ENCODE data around the gene RBM17.

Gene RBM17

DNA sequence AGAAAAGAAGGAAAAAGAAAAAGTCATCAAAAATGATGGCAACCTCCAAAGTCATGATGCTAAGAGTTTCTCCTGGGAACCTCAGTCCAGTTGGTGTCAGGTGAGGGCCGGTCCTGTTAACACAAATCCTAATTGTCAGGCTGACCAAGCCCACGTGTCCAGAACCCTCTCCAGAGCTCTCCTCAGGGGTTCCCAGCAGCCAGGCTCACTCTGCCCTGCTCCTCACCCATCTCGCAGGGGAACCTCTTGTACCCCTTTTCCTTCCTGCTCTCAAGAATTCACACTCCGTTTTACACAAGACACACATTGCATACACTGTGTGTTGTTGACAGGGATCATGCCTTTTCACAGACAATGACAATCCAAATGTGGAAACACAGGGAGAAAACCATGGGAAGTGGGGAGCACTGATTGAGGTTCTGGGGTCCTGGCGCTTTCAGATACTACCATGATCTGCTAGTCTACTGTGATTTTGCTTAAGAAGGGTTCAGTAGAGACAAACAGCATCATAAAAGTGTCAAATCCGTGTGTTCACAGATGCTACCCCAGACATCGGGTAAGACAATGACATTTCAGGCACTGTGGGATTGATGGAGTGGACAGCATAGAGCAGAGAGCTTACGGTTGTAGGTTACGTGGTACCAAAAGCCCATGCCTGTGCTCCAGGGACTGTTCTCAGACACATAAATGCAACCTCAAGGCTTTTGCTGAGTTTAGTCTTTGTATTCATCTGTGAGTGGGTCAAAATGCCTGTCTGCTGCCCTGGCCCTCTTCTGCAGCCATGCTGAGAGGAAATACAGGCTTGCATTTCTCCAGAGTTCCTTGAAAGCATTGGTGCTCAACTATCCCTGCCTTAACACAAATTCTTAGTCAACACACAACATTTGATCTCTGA, 42.7 kb upstream of the RBM17 start:
- DNase-seq (ENCODE audit: extremely low read depth, low read depth): no peak
- TF ChIP-seq, protein P1, sequence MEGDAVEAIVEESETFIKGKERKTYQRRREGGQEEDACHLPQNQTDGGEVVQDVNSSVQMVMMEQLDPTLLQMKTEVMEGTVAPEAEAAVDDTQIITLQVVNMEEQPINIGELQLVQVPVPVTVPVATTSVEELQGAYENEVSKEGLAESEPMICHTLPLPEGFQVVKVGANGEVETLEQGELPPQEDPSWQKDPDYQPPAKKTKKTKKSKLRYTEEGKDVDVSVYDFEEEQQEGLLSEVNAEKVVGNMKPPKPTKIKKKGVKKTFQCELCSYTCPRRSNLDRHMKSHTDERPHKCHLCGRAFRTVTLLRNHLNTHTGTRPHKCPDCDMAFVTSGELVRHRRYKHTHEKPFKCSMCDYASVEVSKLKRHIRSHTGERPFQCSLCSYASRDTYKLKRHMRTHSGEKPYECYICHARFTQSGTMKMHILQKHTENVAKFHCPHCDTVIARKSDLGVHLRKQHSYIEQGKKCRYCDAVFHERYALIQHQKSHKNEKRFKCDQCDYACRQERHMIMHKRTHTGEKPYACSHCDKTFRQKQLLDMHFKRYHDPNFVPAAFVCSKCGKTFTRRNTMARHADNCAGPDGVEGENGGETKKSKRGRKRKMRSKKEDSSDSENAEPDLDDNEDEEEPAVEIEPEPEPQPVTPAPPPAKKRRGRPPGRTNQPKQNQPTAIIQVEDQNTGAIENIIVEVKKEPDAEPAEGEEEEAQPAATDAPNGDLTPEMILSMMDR (IDR thresholded peaks at IDR 0.05; ENCODE audit: low read depth, low read length): no peak

GRCh38 chr10:6046773-6047611, 41.8 kb upstream of the RBM17 start:
- no peak for DNase-seq (ENCODE audit: extremely low read depth, low read depth)
- TF ChIP-seq, protein P1 (IDR thresholded peaks at IDR 0.05; ENCODE audit: low read depth, low read length): no peak

- TF ChIP-seq, protein P1 (IDR thresholded peaks at IDR 0.05; ENCODE audit: low read depth, low read length): no peak
- DNase-seq (ENCODE audit: extremely low read depth, low read depth): no peak
These were observed 41.0 kb upstream of the RBM17 start for GRCh38 chr10:6047847-6048246.

DNA sequence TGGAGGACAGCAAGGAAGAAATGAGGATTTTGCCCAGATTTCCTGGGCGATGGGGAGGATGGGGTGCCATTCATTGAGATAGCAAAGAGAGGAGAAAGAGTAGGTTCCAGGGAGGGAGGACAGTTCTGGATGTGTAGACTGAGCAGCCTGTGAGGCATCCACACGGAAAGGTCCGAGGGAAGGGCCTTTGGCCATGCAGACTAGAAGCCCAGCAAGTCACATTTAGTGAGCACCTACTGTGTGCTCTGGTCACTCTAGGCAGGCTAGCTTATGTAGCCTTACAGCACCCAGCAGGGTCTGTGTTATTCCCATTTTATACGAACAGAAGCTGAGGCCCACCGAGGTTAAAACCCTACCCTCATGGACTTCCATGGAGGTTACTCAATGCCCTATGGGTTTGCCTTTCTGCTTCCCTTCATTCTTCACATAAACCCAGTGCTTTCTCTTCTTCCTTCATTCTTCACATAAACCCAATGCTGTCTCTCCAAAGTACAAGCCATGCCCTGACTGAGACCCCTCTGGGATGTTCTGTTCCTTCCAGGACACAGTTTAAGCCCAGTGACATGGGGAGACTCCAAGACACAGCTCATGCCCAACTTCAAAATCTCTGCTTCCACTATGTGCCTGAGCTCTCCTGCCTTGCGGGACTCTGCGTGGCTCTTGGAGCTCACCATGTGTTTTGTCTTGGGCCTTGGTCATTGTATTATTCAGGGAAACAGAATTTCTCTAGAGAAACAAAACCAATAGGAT, 40.4 kb upstream of the RBM17 start:
- TF ChIP-seq, protein P1 (IDR thresholded peaks at IDR 0.05; ENCODE audit: low read depth, low read length): no peak
- no peak for DNase-seq (ENCODE audit: extremely low read depth, low read depth)

DNA sequence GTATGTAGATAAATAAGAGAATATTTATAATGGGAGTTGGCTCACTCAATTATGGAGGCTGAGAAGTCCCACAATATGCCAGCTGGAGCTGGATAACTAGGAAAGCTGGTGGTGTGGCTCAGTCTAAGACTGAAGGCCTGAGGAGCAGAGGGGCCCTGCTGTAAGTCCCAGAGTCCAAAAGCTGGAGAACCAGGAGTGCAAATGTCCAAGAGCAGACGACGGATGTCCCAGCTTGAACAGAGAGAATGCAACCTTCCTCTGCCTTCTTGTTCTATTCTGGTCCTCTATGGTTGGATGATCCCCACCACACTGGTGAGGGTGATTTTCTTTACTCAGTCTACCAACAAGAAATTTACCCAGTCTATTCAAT, 39.8 kb upstream of the RBM17 start:
- TF ChIP-seq, protein P1 (IDR thresholded peaks at IDR 0.05; ENCODE audit: low read depth, low read length): no peak

DNA sequence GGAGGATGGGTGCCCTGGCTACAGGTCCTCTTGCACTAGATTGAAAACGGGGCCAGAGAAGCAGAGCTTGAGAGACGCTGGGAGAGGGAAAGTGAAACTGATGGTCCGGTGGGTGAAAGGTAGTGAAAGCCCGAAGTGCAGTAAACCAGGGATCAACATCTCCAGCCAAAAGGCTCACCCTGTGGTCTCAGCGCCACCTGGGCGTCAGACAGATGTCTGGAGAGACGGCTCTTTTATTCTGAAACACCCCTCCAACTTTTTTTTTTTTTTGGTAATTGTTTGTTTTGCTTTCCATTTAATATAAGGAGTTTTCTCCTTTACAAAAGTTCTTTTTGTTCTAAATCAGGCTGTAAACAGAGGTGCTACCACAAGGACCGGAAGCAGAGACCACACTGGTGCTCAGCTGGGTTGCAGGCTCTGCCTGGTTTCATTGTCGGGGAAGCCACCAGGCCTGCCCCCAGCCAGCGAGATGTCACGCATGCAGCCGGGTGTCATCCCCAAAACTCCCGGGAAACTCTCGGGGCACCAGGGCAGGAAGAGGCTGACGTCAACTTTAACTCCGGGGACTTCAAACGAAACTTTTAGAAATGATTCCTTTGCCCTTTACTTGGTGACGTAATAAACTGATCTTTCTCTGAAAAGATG, 37.9 kb upstream of the RBM17 start:
- TF ChIP-seq, protein P1 (IDR thresholded peaks at IDR 0.05; ENCODE audit: low read depth, low read length): peak; percentile 44
- no peak for DNase-seq (ENCODE audit: extremely low read depth, low read depth)

More for the DNA sequence above, 39.8 kb upstream of the RBM17 start:
- DNase-seq (ENCODE audit: extremely low read depth, low read depth): no peak
